SHP77 treated with DMSO at 0.1 percent for 48 hours (cell line): Measurements from ENCODE around the gene C14orf119.

ENCODE experiments used
- DNase-seq: peaks from one replicate; lab custom pipeline; 2025; lab: John Stamatoyannopoulos, UW

C14orf119 gene

GRCh38 chr14:23109769-23110168, 14.5 kb downstream of the C14orf119 start:
- no peak for DNase-seq

DNA sequence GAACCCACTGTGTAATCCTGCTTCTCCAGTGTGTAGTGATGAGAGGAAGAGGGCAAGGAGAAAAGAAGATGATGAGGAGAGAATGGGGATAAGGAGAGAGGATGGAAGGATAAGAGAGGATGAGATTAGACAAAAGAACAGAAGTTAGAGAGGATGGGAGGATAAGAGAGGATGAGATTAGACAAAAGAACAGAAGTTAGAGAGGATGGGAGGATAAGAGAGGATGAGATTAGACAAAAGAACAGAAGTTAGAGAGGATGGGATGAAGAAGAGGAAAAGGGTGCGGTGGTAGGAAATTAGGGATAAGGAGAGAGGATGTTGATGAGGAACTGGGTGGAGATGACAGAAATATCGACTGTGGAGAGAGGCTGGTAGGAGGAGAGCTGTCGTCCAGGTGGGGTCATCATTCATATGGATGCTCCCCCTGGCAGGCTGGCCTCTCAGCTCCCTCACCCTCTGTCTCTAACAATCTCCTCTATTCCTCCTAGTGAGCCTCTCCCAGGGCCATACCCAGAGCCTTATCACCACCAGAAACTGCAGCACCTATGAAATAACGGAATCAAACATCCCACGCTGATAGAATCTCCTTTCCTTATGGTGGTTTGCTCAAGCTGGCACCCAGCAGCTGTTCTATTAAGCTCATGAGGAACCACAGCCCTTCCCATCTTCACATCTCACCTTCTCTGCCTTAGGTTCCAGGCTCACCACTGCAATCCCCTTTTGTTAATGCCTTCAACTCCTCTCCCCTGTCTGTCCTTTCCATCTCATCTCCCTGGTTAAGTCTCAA, 15.5 kb downstream of the C14orf119 start:
- no peak for DNase-seq

DNA sequence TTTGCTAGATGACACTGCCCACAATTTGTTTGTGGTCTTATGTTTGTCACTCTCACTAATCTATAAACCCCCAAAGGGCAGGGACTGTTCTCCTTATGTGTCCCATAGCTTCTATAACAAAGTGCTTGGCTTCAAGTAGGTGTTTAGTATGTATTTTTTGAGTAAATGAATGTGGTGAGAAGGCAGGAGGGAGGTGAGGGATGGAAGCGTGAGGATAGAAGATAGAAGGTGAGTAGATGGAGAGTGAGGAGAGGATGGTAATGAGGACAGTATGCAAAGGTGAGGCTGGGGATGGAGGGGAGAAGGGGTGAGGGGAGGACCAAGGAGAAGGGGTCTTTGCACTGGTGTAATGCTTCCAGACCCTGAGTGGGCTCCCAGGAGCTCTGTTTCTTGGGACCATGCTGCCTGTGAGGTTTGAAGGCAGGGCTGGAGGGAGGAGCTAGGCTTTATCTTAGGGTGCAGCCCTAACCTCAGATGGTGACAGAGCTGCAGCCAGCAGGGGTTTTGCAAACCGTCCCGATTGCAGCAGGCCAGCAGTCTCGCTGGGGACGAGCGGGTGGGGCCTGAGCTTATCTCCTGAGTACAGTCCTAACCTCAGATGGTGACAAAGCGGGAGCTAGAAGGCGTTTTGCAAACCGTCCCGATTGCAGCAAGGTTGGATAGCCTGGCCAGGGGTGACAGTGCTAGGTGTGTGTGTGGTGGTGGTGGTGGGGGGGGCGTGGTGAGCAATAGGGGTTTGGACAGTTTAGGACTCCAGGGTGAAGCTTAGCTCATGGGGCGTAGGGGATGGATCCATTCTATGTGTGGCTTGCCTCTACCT, 17.3 kb downstream of the C14orf119 start:
- no peak for DNase-seq

DNA sequence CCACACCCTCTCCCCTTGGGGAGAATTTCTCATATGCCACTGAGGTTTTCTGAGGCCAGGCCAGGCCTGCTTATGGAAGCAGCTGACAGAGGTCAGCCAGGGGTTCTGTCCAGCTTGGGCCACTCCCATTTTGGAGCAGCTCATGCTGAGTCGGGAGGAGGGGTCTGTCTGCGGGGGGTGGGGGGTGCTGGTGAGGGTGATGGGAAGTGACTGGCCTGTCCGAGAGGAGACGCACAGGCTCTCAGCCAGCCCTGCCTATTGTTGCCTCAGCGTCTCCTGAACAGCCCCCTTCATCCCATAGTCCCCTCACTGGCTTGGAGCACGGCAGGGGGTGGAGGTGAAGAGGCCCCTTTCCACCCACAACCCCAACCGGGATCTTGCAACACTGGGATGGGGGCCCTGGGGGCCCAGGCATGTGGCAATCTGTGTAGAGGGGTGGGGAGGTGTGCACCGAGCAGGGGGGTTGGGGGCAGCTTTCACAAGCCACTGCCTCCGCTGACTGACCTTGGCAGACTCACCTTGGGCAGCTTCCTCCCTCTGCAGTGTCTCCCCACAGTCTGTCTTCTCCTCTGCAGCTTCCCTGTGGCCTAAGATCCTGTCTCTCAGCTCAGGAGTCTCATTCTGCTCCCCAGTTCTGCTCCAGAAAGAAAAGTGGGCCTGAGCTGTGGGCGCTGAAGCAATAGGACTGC, 18.3 kb downstream of the C14orf119 start:
- DNase-seq, result no peak

DNA sequence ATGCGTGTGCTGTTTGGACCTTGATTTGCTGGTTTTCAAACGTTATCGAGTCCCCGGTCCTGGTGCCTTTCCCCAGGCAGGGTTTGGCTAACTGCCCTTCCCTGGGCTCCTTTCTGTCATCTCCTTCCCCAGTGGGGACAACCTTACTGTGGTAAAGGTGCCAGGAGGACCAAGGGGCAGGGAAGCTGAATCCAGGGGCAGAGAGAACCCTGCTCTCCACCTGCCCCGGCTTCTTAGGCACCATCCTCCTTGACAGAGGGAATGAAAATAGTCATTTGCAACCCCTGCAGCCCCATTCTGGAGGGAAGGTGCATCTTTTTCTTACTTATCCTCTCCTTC, 18.8 kb downstream of the C14orf119 start:
- no peak for DNase-seq

- no peak for DNase-seq
Measured at GRCh38 chr14:23114669-23115038, 19.3 kb downstream of the C14orf119 start.

DNA sequence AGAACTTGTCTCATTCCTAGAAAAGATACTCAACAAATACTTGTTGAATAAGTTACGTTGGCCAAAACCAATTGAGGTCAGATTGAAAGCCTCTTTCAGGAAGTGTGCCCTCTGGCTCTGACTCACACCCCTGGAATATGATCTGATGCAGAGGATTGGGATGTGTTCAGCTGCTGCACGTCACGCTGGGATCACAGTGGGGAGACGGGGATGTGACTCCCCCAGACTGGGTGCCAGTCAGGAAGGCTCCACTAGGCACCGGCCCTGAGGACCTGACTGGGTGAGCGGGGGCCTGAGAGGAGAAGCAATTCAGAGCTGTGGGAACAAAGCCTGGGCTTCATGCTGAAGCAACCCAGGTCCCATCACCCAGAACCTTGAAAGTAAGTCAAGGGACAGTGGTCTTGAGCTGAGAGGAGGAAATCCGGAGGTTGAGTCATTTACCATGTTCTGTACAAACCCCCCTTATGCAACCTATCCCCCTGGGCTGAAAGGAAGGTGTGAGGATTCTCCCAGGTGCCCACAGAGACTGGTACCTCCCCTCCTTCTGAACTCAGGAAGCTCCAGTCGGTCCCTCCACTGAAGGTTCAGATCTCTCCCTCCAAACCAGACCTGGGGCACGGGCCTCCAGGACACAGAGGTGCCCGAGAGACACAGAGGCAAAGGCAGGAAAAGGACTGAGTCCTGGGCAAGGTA, 19.9 kb downstream of the C14orf119 start:
- DNase-seq, result no peak

- no peak for DNase-seq
Measured at GRCh38 chr14:23115918-23116317, 20.6 kb downstream of the C14orf119 start.

GRCh38 chr14:23117371-23118020, 22.2 kb downstream of the C14orf119 start:
- no peak for DNase-seq

DNA sequence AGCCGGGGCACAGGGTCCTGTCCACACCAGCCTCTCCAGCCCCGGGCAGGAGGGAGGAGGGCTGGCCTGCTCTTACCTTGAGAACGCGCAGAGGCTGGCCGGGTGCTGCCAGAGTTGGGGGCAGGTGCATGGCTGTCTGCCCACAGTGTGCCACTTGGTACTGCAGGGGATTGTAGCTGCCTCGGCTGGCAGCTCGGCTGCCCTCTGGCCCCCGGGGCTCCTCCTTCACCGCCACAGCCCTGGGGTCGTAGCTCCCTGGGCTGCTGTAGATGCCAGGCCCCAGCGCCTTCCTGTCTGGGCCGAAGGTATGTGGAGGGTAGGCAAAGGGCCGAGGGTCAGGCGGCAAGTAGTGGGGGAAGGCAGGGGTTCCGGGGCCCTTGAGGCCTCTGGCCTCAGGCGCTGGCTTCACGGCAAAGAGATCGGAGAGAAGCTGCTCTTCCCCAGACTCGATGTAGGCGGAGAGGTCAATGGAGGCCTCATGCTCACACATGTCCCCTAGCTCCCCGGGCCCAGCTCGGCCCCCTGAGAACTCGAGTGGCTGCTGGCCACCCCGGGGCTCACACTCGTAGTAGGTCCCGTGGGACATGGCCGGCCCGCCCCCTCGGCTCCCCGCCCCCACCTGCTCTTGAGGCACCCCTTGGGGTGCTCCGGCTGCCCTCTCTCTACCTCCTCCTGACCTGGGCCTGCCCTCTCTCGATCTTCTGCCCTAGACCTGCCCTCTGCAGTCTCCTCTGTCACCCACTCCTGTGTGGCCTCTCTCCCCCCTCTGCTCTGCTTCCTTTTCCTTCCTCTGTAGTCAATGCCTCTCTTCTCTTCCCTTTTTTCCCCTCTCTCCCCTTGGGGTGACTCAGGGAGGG, 23.4 kb downstream of the C14orf119 start, which contains the start of gene CEBPE:
CEBPE (minus strand) TSS at position 750 of the 857 bp plus-strand sequence; CDS start at position 586, 164 bp downstream.
- no peak for DNase-seq

DNA sequence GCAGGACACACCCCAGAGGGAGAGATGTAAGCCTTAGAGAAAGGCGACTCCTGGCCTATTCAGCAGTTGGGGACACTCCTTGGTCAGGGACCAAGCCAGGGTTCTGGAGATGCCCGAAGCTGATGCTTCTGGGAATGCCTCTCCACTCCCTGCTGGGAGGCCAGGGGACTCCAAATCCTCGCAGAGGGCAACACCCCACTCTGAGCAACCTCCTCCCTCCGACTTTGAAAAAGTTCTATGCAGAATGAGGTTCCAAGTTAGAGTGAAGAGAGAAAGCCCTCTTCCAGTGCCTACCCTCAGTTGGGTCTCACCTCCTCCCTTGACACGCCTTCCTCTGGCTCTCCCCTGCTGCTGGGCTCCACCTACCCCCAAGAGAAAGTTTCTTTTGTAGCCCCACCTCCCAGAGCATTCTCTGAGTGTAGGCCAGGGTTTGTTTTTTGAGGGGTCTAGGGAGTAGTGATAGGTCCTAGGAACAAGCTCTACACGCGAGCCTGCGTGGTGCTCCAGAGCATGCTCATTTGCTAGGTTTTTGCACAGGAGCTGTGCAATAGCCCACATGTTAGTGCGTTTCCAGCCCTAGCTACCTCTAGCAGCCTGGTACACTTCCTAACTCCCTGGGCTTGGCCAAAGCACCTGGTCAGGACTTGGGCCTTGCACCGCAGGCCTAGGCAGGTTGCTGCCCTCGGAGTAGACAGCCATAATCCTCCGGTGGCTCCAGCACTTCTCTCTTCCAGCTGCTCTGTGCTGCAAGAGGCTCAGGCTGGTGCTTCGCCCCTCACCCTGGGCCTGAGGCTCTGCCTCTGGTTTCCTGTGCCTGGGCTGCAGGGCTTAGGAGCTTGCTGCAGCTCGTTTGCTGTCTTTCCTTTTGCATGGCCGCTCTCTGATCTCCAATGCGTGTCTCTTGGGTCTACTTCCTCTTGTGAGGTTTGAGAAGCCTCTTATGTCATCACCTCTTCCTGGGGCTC, 24.3 kb downstream of the C14orf119 start:
- DNase-seq, result no peak

DNA sequence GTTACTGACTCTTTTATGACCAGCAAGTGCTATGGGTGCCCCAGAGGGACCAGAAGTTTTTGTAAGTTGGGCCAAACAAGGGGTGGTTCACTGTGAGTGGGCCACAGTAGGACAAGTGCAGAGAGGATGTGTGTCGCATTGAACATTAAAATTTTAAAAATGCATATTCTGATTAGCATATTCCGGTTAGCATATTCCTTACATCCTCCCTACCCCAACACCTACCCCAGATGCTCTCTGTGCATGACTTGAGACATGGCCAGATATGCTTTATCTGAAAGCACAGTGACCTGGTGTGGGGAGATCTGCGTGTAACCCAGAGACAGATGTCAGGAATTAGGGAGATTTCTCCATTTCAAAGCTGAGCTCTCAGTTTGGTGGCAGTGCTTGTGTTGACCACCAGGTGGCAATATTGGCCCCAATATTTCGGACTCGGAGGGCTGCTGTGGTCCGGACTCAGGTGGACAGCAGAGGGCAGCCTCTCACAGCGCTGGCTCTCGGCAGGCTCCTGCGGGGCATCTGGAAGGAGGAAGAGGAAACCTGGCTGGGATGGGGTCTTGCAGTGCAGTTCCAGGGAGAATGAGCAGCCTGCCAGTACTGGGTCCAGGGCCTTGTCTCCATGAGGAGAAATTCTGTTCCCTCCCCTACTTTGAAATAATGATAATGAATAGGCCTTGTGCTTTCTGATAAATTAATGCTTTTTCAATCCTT, 25.4 kb downstream of the C14orf119 start:
- peak; percentile 53 for DNase-seq

DNA sequence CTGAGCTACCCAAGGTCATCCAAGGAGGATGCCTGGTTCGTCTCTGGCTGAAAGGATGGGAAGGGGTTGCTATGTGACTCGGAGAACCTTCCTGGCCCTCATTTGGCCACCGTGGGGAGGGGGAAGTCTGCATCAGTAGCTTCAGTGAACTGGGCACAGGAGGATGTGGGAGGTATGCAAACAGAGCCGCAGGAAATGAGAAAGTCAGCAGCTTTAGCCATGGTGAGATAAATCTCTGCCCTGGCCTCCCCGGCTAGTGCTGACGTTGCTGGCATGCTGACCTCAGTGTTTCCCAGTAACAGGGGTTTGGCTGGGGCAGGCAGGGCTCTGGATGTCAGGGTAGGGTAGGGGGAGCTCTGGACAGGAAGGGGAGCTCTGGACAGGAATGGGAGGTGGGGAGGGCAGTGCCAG, 26.1 kb downstream of the C14orf119 start:
- DNase-seq, result no peak

DNA sequence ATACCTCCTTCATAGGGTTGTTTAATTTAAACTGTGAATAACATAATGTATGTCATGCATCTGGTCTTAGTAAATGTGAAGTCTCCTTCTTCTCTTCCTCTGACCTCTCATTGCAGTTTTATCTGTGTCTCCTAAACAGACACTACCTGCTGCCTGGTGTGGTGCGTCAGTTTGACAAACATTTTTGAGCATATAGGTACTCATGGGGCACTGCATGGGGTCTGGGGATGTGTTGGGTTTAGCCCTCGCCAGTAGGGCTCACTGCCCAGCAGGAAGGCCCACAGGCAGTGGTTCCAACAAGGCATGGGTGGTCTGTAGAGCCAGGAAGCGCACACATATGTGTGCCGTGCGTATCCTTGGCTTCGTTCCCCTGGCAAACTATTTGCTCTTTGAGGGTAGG, 26.8 kb downstream of the C14orf119 start:
- no peak for DNase-seq

- DNase-seq, result peak; percentile 29
Measured at GRCh38 chr14:23123419-23123818, 28.1 kb downstream of the C14orf119 start.

- DNase-seq, result no peak
Measured at GRCh38 chr14:23124337-23124954, 29.1 kb downstream of the C14orf119 start.

DNA sequence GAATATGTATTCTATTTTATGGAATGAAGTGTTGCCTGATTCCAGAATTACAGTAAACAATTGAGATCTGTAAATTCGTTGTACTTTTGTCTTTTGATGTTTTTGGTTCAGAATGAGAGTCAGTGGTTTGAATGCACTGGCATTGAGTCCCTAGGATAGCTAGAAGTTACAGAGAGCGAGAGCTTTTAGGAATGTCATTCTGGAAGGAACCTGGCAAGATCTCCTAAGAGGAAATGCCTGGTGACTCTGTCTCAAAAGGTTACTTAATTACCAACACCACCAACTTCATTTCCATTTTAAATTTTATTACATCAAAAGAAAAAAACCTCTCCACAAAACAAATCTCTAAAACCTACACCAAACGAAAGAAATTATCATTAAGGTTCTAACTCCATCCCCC, 29.7 kb downstream of the C14orf119 start:
- no peak for DNase-seq

- DNase-seq, result no peak
Measured at GRCh38 chr14:23125933-23126524, 30.7 kb downstream of the C14orf119 start.
